ENCODE data around the gene LEMD2. TPM values are rescaled to one million over a fixed set of nuclear protein-coding genes. Genes with fewer than 3 reads are reported as not detected.

Gene LEMD2
- total RNA-seq, 1 donor from 2014 or later = 78.0 TPM

DNA sequence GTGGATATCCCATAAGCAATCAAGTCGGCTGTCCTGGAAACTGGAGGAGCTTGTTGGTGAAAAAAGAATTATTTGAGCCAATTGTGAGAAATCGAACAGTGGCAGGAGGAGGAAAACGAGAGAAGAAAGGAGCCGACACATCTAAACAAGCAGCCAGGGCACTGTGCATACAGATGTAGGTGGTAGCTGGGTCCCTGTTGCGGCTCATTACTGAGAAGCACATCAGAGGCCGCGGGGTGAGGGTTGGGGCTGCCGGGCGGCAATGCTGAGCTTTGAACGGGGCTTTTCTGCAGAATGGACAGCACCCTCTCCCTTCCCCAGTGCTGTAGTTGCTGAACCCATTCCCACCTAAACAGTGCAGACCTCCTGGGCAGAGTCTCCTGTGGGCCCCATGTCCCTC, 4.1 kb upstream of the LEMD2 start:
- no peak overlapping the region for H3K4me3 ChIP-seq (ENCODE audit: low read depth, low read length)
- no peak for TF ChIP-seq CTCF (IDR thresholded peaks at IDR 0.05; ENCODE audit: insufficient read depth, low read length, poor library complexity, severe bottlenecking)
- H3K27me3 ChIP-seq (ENCODE audit: control insufficient read depth, insufficient read depth, low read length) = peaks cover 11% of the 10 kb centered on the region
- no peaks in the 10 kb centered on the region for H3K36me3 ChIP-seq (ENCODE audit: control insufficient read depth, insufficient read depth, low read length)
- no peak for DNase-seq (ENCODE audit: low read depth)

DNA sequence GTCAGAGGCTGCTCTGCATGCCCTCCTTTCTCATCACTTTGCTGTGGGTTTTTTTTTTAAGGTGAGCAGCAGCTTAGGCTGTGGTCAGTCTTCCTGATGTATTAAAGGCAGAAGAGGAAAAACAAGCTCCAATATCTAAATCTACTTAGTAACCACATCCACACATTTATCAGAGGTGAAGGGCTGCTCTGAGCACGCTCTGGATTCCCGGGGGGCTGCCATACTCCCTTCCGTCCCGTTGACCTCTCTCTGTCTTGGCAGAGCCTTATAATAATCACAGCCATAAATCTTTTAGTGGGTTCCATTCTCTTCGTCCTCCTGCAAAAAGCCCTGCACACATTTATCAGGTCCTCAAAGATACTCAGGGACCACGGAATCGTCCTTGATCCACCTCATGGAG, 2.7 kb upstream of the LEMD2 start:
- peaks cover 11% of the 10 kb centered on the region for H3K27me3 ChIP-seq (ENCODE audit: control insufficient read depth, insufficient read depth, low read length)
- no peak for DNase-seq (ENCODE audit: low read depth)
- no peaks in the 10 kb centered on the region for H3K36me3 ChIP-seq (ENCODE audit: control insufficient read depth, insufficient read depth, low read length)
- no peak overlapping the region for H3K4me3 ChIP-seq (ENCODE audit: low read depth, low read length)
- no peak for TF ChIP-seq CTCF (IDR thresholded peaks at IDR 0.05; ENCODE audit: insufficient read depth, low read length, poor library complexity, severe bottlenecking)

GRCh38 chr6:33790910-33791309, 2.0 kb upstream of the LEMD2 start:
- H3K36me3 ChIP-seq (ENCODE audit: control insufficient read depth, insufficient read depth, low read length) = no peaks in the 10 kb centered on the region
- H3K4me3 ChIP-seq (ENCODE audit: low read depth, low read length) = no peak overlapping the region
- no peak for DNase-seq (ENCODE audit: low read depth)
- H3K27me3 ChIP-seq (ENCODE audit: control insufficient read depth, insufficient read depth, low read length) = peaks cover 11% of the 10 kb centered on the region
- TF ChIP-seq CTCF (IDR thresholded peaks at IDR 0.05; ENCODE audit: insufficient read depth, low read length, poor library complexity, severe bottlenecking) = no peak

- Histone ChIP-seq H3K36me3 (ENCODE audit: control insufficient read depth, insufficient read depth, low read length) (no peaks in the 10 kb centered on the region), H3K4me3 (ENCODE audit: low read depth, low read length) (no peak overlapping the region), H3K27me3 (ENCODE audit: control insufficient read depth, insufficient read depth, low read length) (peaks cover 9% of the 10 kb centered on the region)
- TF ChIP-seq CTCF (IDR thresholded peaks at IDR 0.05; ENCODE audit: insufficient read depth, low read length, poor library complexity, severe bottlenecking) = no peak
- DNase-seq (ENCODE audit: low read depth) = no peak
Measured at GRCh38 chr6:33790379-33790778, 1.4 kb upstream of the LEMD2 start.

DNA sequence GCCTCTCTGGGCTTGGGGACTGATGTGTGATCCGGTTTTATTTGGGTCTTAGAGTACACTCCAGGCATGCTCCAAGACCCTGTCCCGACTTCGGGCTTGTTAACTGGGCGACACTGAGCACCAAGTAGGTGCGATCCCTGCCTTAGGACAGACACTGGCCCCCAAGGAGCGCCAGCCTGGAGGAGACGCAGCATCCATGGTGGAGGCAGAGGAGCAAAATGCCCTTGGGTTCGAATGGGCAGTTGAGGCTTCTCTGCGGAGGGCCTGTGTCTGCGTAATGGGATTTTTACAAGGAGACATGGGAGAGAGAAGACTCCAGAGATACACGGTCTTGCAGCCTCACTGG, 593 bp upstream of the LEMD2 start:
- Histone ChIP-seq H3K36me3 (ENCODE audit: control insufficient read depth, insufficient read depth, low read length) (no peaks in the 10 kb centered on the region), H3K4me3 (ENCODE audit: low read depth, low read length) (peak overlapping the region; percentile 0), H3K27me3 (ENCODE audit: control insufficient read depth, insufficient read depth, low read length) (peaks cover 7% of the 10 kb centered on the region)
- DNase-seq (ENCODE audit: low read depth) = no peak
- no peak for TF ChIP-seq CTCF (IDR thresholded peaks at IDR 0.05; ENCODE audit: insufficient read depth, low read length, poor library complexity, severe bottlenecking)

DNA sequence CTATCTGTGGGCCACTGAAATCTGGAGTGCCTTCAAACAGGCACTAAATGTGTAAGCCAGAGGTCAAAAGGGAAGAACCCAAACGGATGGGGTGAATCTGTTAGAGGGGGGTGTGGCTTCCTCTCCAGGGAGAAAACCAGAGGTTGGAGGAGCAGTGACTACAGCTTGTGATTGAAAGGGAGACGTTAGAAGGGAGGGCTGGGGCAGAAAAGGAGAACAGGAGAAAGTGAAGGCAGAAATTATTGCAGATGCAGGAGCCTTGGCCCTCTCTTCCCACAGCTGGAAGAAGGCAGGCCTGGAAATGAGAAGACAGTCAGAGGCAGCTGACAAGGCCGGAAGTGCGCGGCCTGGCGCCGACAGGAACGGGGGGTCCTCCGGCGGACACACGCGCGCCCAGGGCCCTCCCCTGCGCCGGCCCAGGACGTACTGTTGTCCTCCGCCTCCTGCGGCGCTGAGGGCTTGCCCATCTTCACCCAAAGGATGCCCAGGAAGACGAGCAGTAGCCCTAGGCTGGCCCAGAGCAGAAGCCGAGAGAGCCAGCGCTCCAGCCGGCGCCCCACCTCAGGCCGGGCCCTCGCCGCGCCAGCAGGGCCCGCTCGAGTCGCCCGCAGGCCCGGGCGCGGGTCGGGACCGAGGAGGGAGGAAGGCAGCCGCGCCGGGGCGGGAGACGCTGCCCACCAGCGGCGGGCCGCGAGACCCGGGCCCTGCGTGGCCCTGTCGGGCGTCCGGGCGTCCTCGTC, 806 bp downstream of the LEMD2 start:
- Histone ChIP-seq H3K27me3 (ENCODE audit: control insufficient read depth, insufficient read depth, low read length) (peaks cover 6% of the 10 kb centered on the region), H3K4me3 (ENCODE audit: low read depth, low read length) (peak overlapping the region; percentile 82), H3K36me3 (ENCODE audit: control insufficient read depth, insufficient read depth, low read length) (no peaks in the 10 kb centered on the region)
- no peak for TF ChIP-seq CTCF (IDR thresholded peaks at IDR 0.05; ENCODE audit: insufficient read depth, low read length, poor library complexity, severe bottlenecking)
- no peak for DNase-seq (ENCODE audit: low read depth)
